Measurements from ENCODE around the gene GPC6.

Gene GPC6

GRCh38 chr13:94270556-94270955 lies 1043.9 kb downstream of the GPC6 start:
- WGBS (ENCODE audit: extremely low coverage, insufficient coverage, low lambda C conversion rate), result no CpG with 5 or more reads among the region's 2 CpGs
- H3K4me2 ChIP-seq (ENCODE audit: low read length), result no peak overlapping the region
- H2AK5ac ChIP-seq (ENCODE audit: low read length), result no peak overlapping the region
- H3K4me3 ChIP-seq (ENCODE audit: low read length), result no peak overlapping the region
- H3K27ac ChIP-seq (ENCODE audit: low read depth, low read length), result no peak overlapping the region
- H2BK15ac ChIP-seq (replicated peaks; ENCODE audit: low read depth), result no peak overlapping the region
- no peaks in the 10 kb centered on the region for H3K4me1 ChIP-seq (ENCODE audit: control insufficient read depth, low read depth, low read length)
- no peak overlapping the region for H3K56ac ChIP-seq (ENCODE audit: low read length)
- no peaks in the 10 kb centered on the region for H3K79me1 ChIP-seq (ENCODE audit: low read length)
- no peak overlapping the region for H3K4ac ChIP-seq (ENCODE audit: low read depth, low read length)
- H3K79me2 ChIP-seq (ENCODE audit: control insufficient read depth, insufficient read depth, low read length), result no peaks in the 10 kb centered on the region
- no peak overlapping the region for H4K5ac ChIP-seq (ENCODE audit: low read length)
- H3K18ac ChIP-seq (ENCODE audit: low read length), result no peak overlapping the region
- no peak overlapping the region for H2BK120ac ChIP-seq (ENCODE audit: low read depth, low read length)
- no peak overlapping the region for H3K9ac ChIP-seq (ENCODE audit: low read length)
- H4K8ac ChIP-seq (ENCODE audit: low read depth, low read length), result no peak overlapping the region
- H2BK5ac ChIP-seq (ENCODE audit: low read length), result no peak overlapping the region
- H3K23ac ChIP-seq (ENCODE audit: low read length), result no peak overlapping the region
- no peaks in the 10 kb centered on the region for H3K27me3 ChIP-seq (ENCODE audit: insufficient read depth, low read length, poor library complexity)
- H3K36me3 ChIP-seq (ENCODE audit: control insufficient read depth, insufficient read depth, low read length), result no peaks in the 10 kb centered on the region
- DNase-seq, result no peak

GRCh38 chr13:94272038-94272437 lies 1045.4 kb downstream of the GPC6 start:
- no CpG with 5 or more reads among the region's 2 CpGs for WGBS (ENCODE audit: extremely low coverage, insufficient coverage, low lambda C conversion rate)
- H3K4me1 ChIP-seq (ENCODE audit: control insufficient read depth, low read depth, low read length), result no peaks in the 10 kb centered on the region
- no peak overlapping the region for H3K27ac ChIP-seq (ENCODE audit: low read depth, low read length)
- H3K79me1 ChIP-seq (ENCODE audit: low read length), result no peaks in the 10 kb centered on the region
- H3K56ac ChIP-seq (ENCODE audit: low read length), result no peak overlapping the region
- no peak overlapping the region for H3K23ac ChIP-seq (ENCODE audit: low read length)
- no peak overlapping the region for H4K5ac ChIP-seq (ENCODE audit: low read length)
- H3K27me3 ChIP-seq (ENCODE audit: insufficient read depth, low read length, poor library complexity), result no peaks in the 10 kb centered on the region
- H2BK120ac ChIP-seq (ENCODE audit: low read depth, low read length), result no peak overlapping the region
- H4K8ac ChIP-seq (ENCODE audit: low read depth, low read length), result no peak overlapping the region
- no peak overlapping the region for H2BK15ac ChIP-seq (replicated peaks; ENCODE audit: low read depth)
- H3K4me2 ChIP-seq (ENCODE audit: low read length), result no peak overlapping the region
- H3K18ac ChIP-seq (ENCODE audit: low read length), result no peak overlapping the region
- H3K4ac ChIP-seq (ENCODE audit: low read depth, low read length), result no peak overlapping the region
- no peak overlapping the region for H2AK5ac ChIP-seq (ENCODE audit: low read length)
- H3K4me3 ChIP-seq (ENCODE audit: low read length), result no peak overlapping the region
- H2BK5ac ChIP-seq (ENCODE audit: low read length), result no peak overlapping the region
- no peak for DNase-seq
- H3K36me3 ChIP-seq (ENCODE audit: control insufficient read depth, insufficient read depth, low read length), result no peaks in the 10 kb centered on the region
- H3K79me2 ChIP-seq (ENCODE audit: control insufficient read depth, insufficient read depth, low read length), result no peaks in the 10 kb centered on the region
- no peak overlapping the region for H3K9ac ChIP-seq (ENCODE audit: low read length)

- Histone ChIP-seq H3K4me1 (ENCODE audit: control insufficient read depth, low read depth, low read length) (no peaks in the 10 kb centered on the region), H3K4me2 (ENCODE audit: low read length) (no peak overlapping the region), H2BK120ac (ENCODE audit: low read depth, low read length) (no peak overlapping the region), H2BK5ac (ENCODE audit: low read length) (no peak overlapping the region), H4K8ac (ENCODE audit: low read depth, low read length) (no peak overlapping the region), H3K4me3 (ENCODE audit: low read length) (no peak overlapping the region), H3K27ac (ENCODE audit: low read depth, low read length) (no peak overlapping the region), H3K4ac (ENCODE audit: low read depth, low read length) (no peak overlapping the region), H3K56ac (ENCODE audit: low read length) (no peak overlapping the region), H3K27me3 (ENCODE audit: insufficient read depth, low read length, poor library complexity) (no peaks in the 10 kb centered on the region), H3K36me3 (ENCODE audit: control insufficient read depth, insufficient read depth, low read length) (no peaks in the 10 kb centered on the region), H3K23ac (ENCODE audit: low read length) (no peak overlapping the region), H4K5ac (ENCODE audit: low read length) (no peak overlapping the region), H3K79me2 (ENCODE audit: control insufficient read depth, insufficient read depth, low read length) (no peaks in the 10 kb centered on the region), H3K9ac (ENCODE audit: low read length) (no peak overlapping the region), H3K18ac (ENCODE audit: low read length) (no peak overlapping the region), H2AK5ac (ENCODE audit: low read length) (no peak overlapping the region), H2BK15ac (replicated peaks; ENCODE audit: low read depth) (no peak overlapping the region), H3K79me1 (ENCODE audit: low read length) (no peaks in the 10 kb centered on the region)
- no CpG with 5 or more reads among the region's 3 CpGs for WGBS (ENCODE audit: extremely low coverage, insufficient coverage, low lambda C conversion rate)
- no peak for DNase-seq
Measured at GRCh38 chr13:94280349-94280748, 1053.7 kb downstream of the GPC6 start.

GRCh38 chr13:94280845-94281244 lies 1054.2 kb downstream of the GPC6 start:
- no peak overlapping the region for H3K4me2 ChIP-seq (ENCODE audit: low read length)

GRCh38 chr13:94286581-94286980 lies 1060.0 kb downstream of the GPC6 start:
- no peak overlapping the region for H2BK5ac ChIP-seq (ENCODE audit: low read length)
- no peak overlapping the region for H3K4me3 ChIP-seq (ENCODE audit: low read length)
- no peaks in the 10 kb centered on the region for H3K79me1 ChIP-seq (ENCODE audit: low read length)
- no peak overlapping the region for H3K18ac ChIP-seq (ENCODE audit: low read length)
- no peaks in the 10 kb centered on the region for H3K4me1 ChIP-seq (ENCODE audit: control insufficient read depth, low read depth, low read length)
- H2BK15ac ChIP-seq (replicated peaks; ENCODE audit: low read depth), result no peak overlapping the region
- no peaks in the 10 kb centered on the region for H3K27me3 ChIP-seq (ENCODE audit: insufficient read depth, low read length, poor library complexity)
- H3K9ac ChIP-seq (ENCODE audit: low read length), result no peak overlapping the region
- H4K8ac ChIP-seq (ENCODE audit: low read depth, low read length), result no peak overlapping the region
- no peak overlapping the region for H3K4me2 ChIP-seq (ENCODE audit: low read length)
- no peaks in the 10 kb centered on the region for H3K36me3 ChIP-seq (ENCODE audit: control insufficient read depth, insufficient read depth, low read length)
- no peaks in the 10 kb centered on the region for H3K79me2 ChIP-seq (ENCODE audit: control insufficient read depth, insufficient read depth, low read length)
- H3K4ac ChIP-seq (ENCODE audit: low read depth, low read length), result no peak overlapping the region
- no peak overlapping the region for H2AK5ac ChIP-seq (ENCODE audit: low read length)
- no peak overlapping the region for H4K5ac ChIP-seq (ENCODE audit: low read length)
- no peak overlapping the region for H3K56ac ChIP-seq (ENCODE audit: low read length)
- no peak overlapping the region for H3K23ac ChIP-seq (ENCODE audit: low read length)
- H3K27ac ChIP-seq (ENCODE audit: low read depth, low read length), result no peak overlapping the region
- no CpG with 5 or more reads among the region's 3 CpGs for WGBS (ENCODE audit: extremely low coverage, insufficient coverage, low lambda C conversion rate)
- DNase-seq, result no peak
- H2BK120ac ChIP-seq (ENCODE audit: low read depth, low read length), result no peak overlapping the region

More at GRCh38 chr13:94280845-94281244, 1054.2 kb downstream of the GPC6 start:
- Histone ChIP-seq H2BK120ac (ENCODE audit: low read depth, low read length) (no peak overlapping the region), H4K8ac (ENCODE audit: low read depth, low read length) (no peak overlapping the region), H3K23ac (ENCODE audit: low read length) (no peak overlapping the region), H3K27me3 (ENCODE audit: insufficient read depth, low read length, poor library complexity) (no peaks in the 10 kb centered on the region), H3K56ac (ENCODE audit: low read length) (no peak overlapping the region), H3K4me3 (ENCODE audit: low read length) (no peak overlapping the region), H2BK15ac (replicated peaks; ENCODE audit: low read depth) (no peak overlapping the region), H3K4ac (ENCODE audit: low read depth, low read length) (no peak overlapping the region), H3K79me1 (ENCODE audit: low read length) (no peaks in the 10 kb centered on the region), H3K27ac (ENCODE audit: low read depth, low read length) (no peak overlapping the region), H3K18ac (ENCODE audit: low read length) (no peak overlapping the region), H2AK5ac (ENCODE audit: low read length) (no peak overlapping the region), H3K9ac (ENCODE audit: low read length) (no peak overlapping the region), H4K5ac (ENCODE audit: low read length) (no peak overlapping the region), H3K36me3 (ENCODE audit: control insufficient read depth, insufficient read depth, low read length) (no peaks in the 10 kb centered on the region), H3K4me1 (ENCODE audit: control insufficient read depth, low read depth, low read length) (no peaks in the 10 kb centered on the region), H2BK5ac (ENCODE audit: low read length) (no peak overlapping the region), H3K79me2 (ENCODE audit: control insufficient read depth, insufficient read depth, low read length) (no peaks in the 10 kb centered on the region)
- DNase-seq, result no peak

GRCh38 chr13:94291631-94292322 lies 1065.2 kb downstream of the GPC6 start:
- no CpG with 5 or more reads among the region's 5 CpGs for WGBS (ENCODE audit: extremely low coverage, insufficient coverage, low lambda C conversion rate)
- Histone ChIP-seq H3K4ac (ENCODE audit: low read depth, low read length) (no peak overlapping the region), H3K9ac (ENCODE audit: low read length) (no peak overlapping the region), H3K4me1 (ENCODE audit: control insufficient read depth, low read depth, low read length) (peaks cover 2% of the 10 kb centered on the region), H3K4me2 (ENCODE audit: low read length) (no peak overlapping the region), H3K79me1 (ENCODE audit: low read length) (no peaks in the 10 kb centered on the region), H3K4me3 (ENCODE audit: low read length) (no peak overlapping the region), H2BK120ac (ENCODE audit: low read depth, low read length) (no peak overlapping the region), H2BK5ac (ENCODE audit: low read length) (no peak overlapping the region), H3K27ac (ENCODE audit: low read depth, low read length) (no peak overlapping the region), H4K8ac (ENCODE audit: low read depth, low read length) (no peak overlapping the region), H3K36me3 (ENCODE audit: control insufficient read depth, insufficient read depth, low read length) (no peaks in the 10 kb centered on the region), H4K5ac (ENCODE audit: low read length) (no peak overlapping the region), H3K56ac (ENCODE audit: low read length) (no peak overlapping the region), H3K27me3 (ENCODE audit: insufficient read depth, low read length, poor library complexity) (no peaks in the 10 kb centered on the region), H2BK15ac (replicated peaks; ENCODE audit: low read depth) (no peak overlapping the region), H2AK5ac (ENCODE audit: low read length) (no peak overlapping the region), H3K18ac (ENCODE audit: low read length) (no peak overlapping the region), H3K23ac (ENCODE audit: low read length) (no peak overlapping the region), H3K79me2 (ENCODE audit: control insufficient read depth, insufficient read depth, low read length) (no peaks in the 10 kb centered on the region)
- DNase-seq, result no peak

All from mesendoderm (in vitro differentiated cells).